Heart left ventricle (tissue), 16 donors: ENCODE results near the gene PDGFRB. TPM values are rescaled to one million over a fixed set of nuclear protein-coding genes. Genes with fewer than 3 reads are reported as not detected.

Source experiments
- ATAC-seq, 4 donors: fragments of 200-7000 bp; cut with Tn5 transposase; one replicate each; pipeline ENCODE4 v1.9.1; 2020 to 2022; ENCODE audit warnings: moderate library complexity in 4 of 4, mild to moderate bottlenecking in 3 of 4, moderate number of reproducible peaks in 1 of 4
- DNase-seq, 5 donors: peaks; one replicate each; pipeline ENCODE4 v3.0.0-alpha.2; 2020
- H3K27ac ChIP-seq, 12 donors: fragments of 200-600 bp; sonication (generic) in 4 of 12; one replicate each; pipeline versions ENCODE4 v1.5.0 to v1.8.0; 2016 to 2022; ENCODE audit warnings: mild to moderate bottlenecking in 2 of 12
- H3K27me3 ChIP-seq, 9 donors: fragments of 200-600 bp; sonication (generic) in 2 of 9; one replicate each; pipeline versions ENCODE4 v1.5.1 to v1.8.0; 2016 to 2022; ENCODE audit warnings: mild to moderate bottlenecking in 3 of 9
- H3K36me3 ChIP-seq, 9 donors: fragments of 200-600 bp; sonication (generic) in 2 of 9; one replicate each; pipeline versions ENCODE4 v1.5.0 to v1.8.0; 2018 to 2022; ENCODE audit warnings: mild to moderate bottlenecking in 2 of 9
- H3K4me1 ChIP-seq, 12 donors: fragments of 200-600 bp; sonication (generic) in 4 of 12; one replicate each; pipeline versions ENCODE4 v1.5.0 to v1.8.0; 2016 to 2022; ENCODE audit warnings: mild to moderate bottlenecking in 3 of 12
- H3K4me3 ChIP-seq, 12 donors: fragments of 200-600 bp; sonication (generic) in 4 of 12; one replicate each; pipeline versions ENCODE4 v1.5.0 to v1.8.0; 2017 to 2022; ENCODE audit warnings: mild to moderate bottlenecking in 9 of 12, moderate library complexity in 4 of 12
- H3K9me3 ChIP-seq, 12 donors: fragments of 200-600 bp; sonication (generic) in 4 of 12; one replicate each; pipeline versions ENCODE4 v1.5.0 to v1.8.0; 2016 to 2022; ENCODE audit warnings: mild to moderate bottlenecking in 1 of 12
- CTCF ChIP-seq, 12 donors: fragments of 200-600 bp; sonication (generic) in 4 of 12; IDR thresholded peaks; one replicate each; pipeline versions ENCODE4 v1.5.0 to v1.8.0; 2018 to 2022; ENCODE audit warnings: antibody characterized with exemption in 12 of 12, mild to moderate bottlenecking in 5 of 12
- POLR2A ChIP-seq, 2 donors: fragments of 450-650 bp; IDR thresholded peaks; one replicate each; pipeline ENCODE4 v1.6.1; 2017; ENCODE audit warnings: antibody characterized with exemption in 2 of 2, mild to moderate bottlenecking in 2 of 2, moderate library complexity in 2 of 2
- WGBS, 4 donors: extraction: QIAGEN DNeasy Blood & Tissue Kit in 2 of 4; methylation state at CpG; one replicate each; pipeline versions ENCODE4 v1.1.5 to v1.1.7; 2013 to 2018; 5-methylcytosine and 5-hydroxymethylcytosine counted together
- intact Hi-C, 10 donors: fragments of 100-400 bp; cut with DNase I; formaldehyde crosslinking; loops; one replicate each; pipeline versions ENCODE4 v1.11.1 to v1.14.2; 2022
- polyA plus RNA-seq, 2 donors: library from polyadenylated mRNA; stranded (reverse); fragments of 200-250 nt; gene quantifications; one replicate each; pipeline ENCODE4 v1.2.3, GENCODE V29; 2013
- total RNA-seq, 9 donors: library from RNA; depleted of rRNA in 2 of 9; stranded (reverse); fragments of >200 nt in 2 of 9; fragmentation: NEBNext Ultra II Directional in 3 of 9; extraction: Animal tissue kit (Norgen Biotek cat#: 25700) in 3 of 9; gene quantifications; one replicate each; pipeline versions ENCODE4 v1.1.0 to v1.2.4, GENCODE V29; 2016 to 2023
- donor health status: ischemic (EF 13 %, LVEDD 7.1; RV severe dilation, severe dysfunction).
- donor health status: healthy with polysubstance abuse.
- donor health status: DM: no; HTN: yes; CAD: no.
- donor health status: DM: no; HTN: no; CAD: no.
- donor health status: ischemic (EF 25% LVEDD 6.9; RV normal size, moderate dysfunction).
- donor health status: ischemic (EF 25% LVEDD 5.7; RV mildly dilated, moderate dysfunction).
- donor health status: healthy.
- donor health status: DM: yes; HTN: yes; CAD: no.
- donor health status: ischemic (EF 35%, LVEDD 5.7; RV mildly dilated, moderate dysfunction).
- donor health status: nonischemic (EF 11% LVEDD 7.7; RV severe dilation, severe dysfunction).
- donor health status: DM: yes; HTN: yes; CAD: no.
- donor health status: PGD.
- donor health status: ischemic (EF 29% LVEDD 5.4; RV normal size, mild dysfunction).
- donor health status: nonischemic (EF 23%, LVEDD 6.1; RV moderate dilation, normal function).

PDGFRB gene
- total and polyA plus RNA-seq, 11 donors: 27.6 to 112 (median 45.6) TPM

GRCh38 chr5:150097152-150097551 lies 58.5 kb downstream of the PDGFRB start:
- DNase-seq (no peak), ATAC-seq (no peak)
- intact Hi-C loops: no loop called here
- no peaks in the 10 kb centered on the region for H3K27me3 ChIP-seq
- H3K4me1 ChIP-seq: peaks cover 0 to 3% (median 0%) of the 10 kb centered on the region in 12 donors
- no peaks in the 10 kb centered on the region for H3K9me3 ChIP-seq
- H3K36me3 ChIP-seq: no peaks in the 10 kb centered on the region
- no peak overlapping the region for H3K4me3 ChIP-seq
- TF ChIP-seq CTCF (IDR thresholded peaks at IDR 0.05): no peak
- TF ChIP-seq POLR2A (IDR thresholded peaks at IDR 0.05): no peak
- H3K27ac ChIP-seq: no peak overlapping the region

GRCh38 chr5:150092159-150092787 lies 63.4 kb downstream of the PDGFRB start:
- TF ChIP-seq CTCF (IDR thresholded peaks at IDR 0.05) (no peak), POLR2A (IDR thresholded peaks at IDR 0.05) (no peak)
- Histone ChIP-seq H3K4me3 (no peak overlapping the region), H3K27ac (no peak overlapping the region), H3K4me1 (peaks cover 0 to 10% (median 0%) of the 10 kb centered on the region in 12 donors), H3K36me3 (no peaks in the 10 kb centered on the region), H3K9me3 (no peaks in the 10 kb centered on the region), H3K27me3 (peaks cover 0 to 1% (median 0%) of the 10 kb centered on the region in 9 donors)
- intact Hi-C loops: no loop called here
- DNase-seq (no peak), ATAC-seq (no peak)
- 82 to 92% (median 89%) methylated on average over 3 of the region's 3 CpGs for WGBS, 4 donors

GRCh38 chr5:150085950-150086715 lies 69.5 kb downstream of the PDGFRB start, which contains the start of gene CSF1R:
TSS of gene CSF1R (minus strand) at chr5:150086554. CDS start at chr5:150086427, 127 bp downstream.
- Histone ChIP-seq H3K4me3 (peak within 1 kb of the TSS in 10 of 12 donors; percentile 12 to 65 (median 38)), H3K36me3 (peaks cover 0 to 3% (median 0%) of the 10 kb centered on the region in 9 donors), H3K4me1 (peaks cover 0 to 33% (median 0%) of the 10 kb centered on the region in 12 donors), H3K27ac (peak within 1 kb of the TSS in 6 of 12 donors; percentile 18 to 83 (median 48)), H3K9me3 (no peaks in the 10 kb centered on the region), H3K27me3 (peaks cover 0 to 6% (median 0%) of the 10 kb centered on the region in 9 donors)
- peak in 2 of 4 donors; percentile 43 to 57 for ATAC-seq
- intact Hi-C loops: no loop called here
- peak in 1 of 5 donors; percentile 17 for DNase-seq
- TF ChIP-seq CTCF (IDR thresholded peaks at IDR 0.05) (no peak), POLR2A (IDR thresholded peaks at IDR 0.05) (no peak)
- 84 to 91% (median 88%) methylated on average over 9 of the region's 9 CpGs for WGBS, 4 donors
